K562 (cell line): ENCODE measurements around the gene NDUFV3. TPM values are rescaled to one million over a fixed set of nuclear protein-coding genes. Genes with fewer than 3 reads are reported as not detected.

Experiments used
- FOXP4 ChIP-seq: sonication (generic); formaldehyde crosslinking; IDR thresholded peaks from 2 replicates; pipeline ENCODE4 v1.8.0; 2022; ENCODE audit warnings: mild to moderate bottlenecking, missing genetic modification reagents, borderline replicate concordance
- NR3C1 ChIP-seq: sonication (generic); formaldehyde crosslinking; IDR thresholded peaks from 2 replicates; pipeline ENCODE4 v1.8.1; 2022; ENCODE audit warnings: missing genetic modification reagents
- POLR2AphosphoS2 ChIP-seq: IDR thresholded peaks from 2 replicates; pipeline ENCODE4 v1.6.1; 2012; ENCODE audit warnings: low read length, improper control_type of control experiment
- RAD51 ChIP-seq: fragments of 450-650 bp; IDR thresholded peaks from 2 replicates; pipeline ENCODE4 v1.7.1; 2016; ENCODE audit warnings: low read depth, mild to moderate bottlenecking, borderline replicate concordance
- RBBP5 ChIP-seq: fragments of 200-600 bp; sonication (generic); IDR thresholded peaks from 2 replicates; pipeline ENCODE4 v1.6.1; 2012; ENCODE audit warnings: borderline replicate concordance, mild to moderate bottlenecking, low read length, control low read depth, inconsistent platforms; ENCODE audit not compliant: insufficient read depth, poor library complexity, severe bottlenecking
- STAG1 ChIP-seq: sonication (generic); formaldehyde crosslinking; IDR thresholded peaks from 2 replicates; pipeline ENCODE4 v1.5.0; 2020; ENCODE audit warnings: missing genetic modification reagents, borderline replicate concordance
- TEAD1 ChIP-seq, 2 experiments: fragments of 450-650 bp in 1 of 2; sonication (generic) in 1 of 2; formaldehyde crosslinking; IDR thresholded peaks; 2 replicates each; pipeline versions ENCODE4 v1.4.0 to v1.8.0; 2020 to 2022; ENCODE audit warnings: mild to moderate bottlenecking in 2 of 2, missing genetic modification reagents in 1 of 2
- TFAM ChIP-seq: fragments of 250-450 bp; sonication (Bioruptor Pico); conservative IDR thresholded peaks from 2 replicates; pipeline ENCODE4 v1.5.0; 2021; ENCODE audit warnings: mild to moderate bottlenecking, moderate library complexity
- ZHX1 ChIP-seq: fragments of 150-350 bp; conservative IDR thresholded peaks from 2 replicates; pipeline ENCODE4 v1.6.1; 2014; ENCODE audit warnings: low read length
- ZNF175 ChIP-seq: fragments of 200-800 bp; sonication (Bioruptor generic); IDR thresholded peaks from 2 replicates; pipeline ENCODE4 v1.6.1; 2016; ENCODE audit warnings: low read depth, mild to moderate bottlenecking, missing genetic modification characterization, missing compliant biosample characterization
- polyA plus RNA-seq, 8 experiments: library from polyadenylated mRNA; depleted of rRNA in 4 of 8; stranded (reverse) in 5 of 8; unstranded in 3 of 8; fragments of >200 nt; fragmentation: Nextera tagmentation in 2 of 8; fragmentation: Illumina TruSeq in 1 of 8; extraction: Ambion mirVana in 2 of 8; extraction: Trizol in 1 of 8; gene quantifications; 2 replicates each; pipeline versions ENCODE4 v1.2.1 to v1.2.3, GENCODE V29; 2011 to 2014; ENCODE audit warnings: inconsistent platforms in 1 of 8, missing spikeins in 1 of 8
- total RNA-seq, 7 experiments: library from RNA; depleted of rRNA in 6 of 7; stranded (reverse); fragments of >200 nt in 6 of 7; fragmentation: Illumina TruSeq in 2 of 7; extraction: Trizol in 2 of 7; gene quantifications; 2 replicates each; pipeline versions ENCODE4 v1.2.1 to v1.2.3, GENCODE V29; 2011 to 2021; ENCODE audit warnings: low replicate concordance in 1 of 7
- TF ChIP-seq, protein P1 (sequence below): sonication (generic); IDR thresholded peaks from 2 replicates; pipeline ENCODE4 v1.6.1; 2016
- TF ChIP-seq, protein P2 (sequence below): sonication (generic); formaldehyde crosslinking; IDR thresholded peaks from 2 replicates; pipeline ENCODE4 v1.8.0; 2022; ENCODE audit warnings: missing genetic modification reagents, mild to moderate bottlenecking, borderline replicate concordance

Gene NDUFV3
- total and polyA plus RNA-seq, 9 of the 15 experiments (the other 6 are each of a cell fraction or from before 2014, with no cell fraction given) = 19.1 to 87.8 (median 74.3) TPM

DNA sequence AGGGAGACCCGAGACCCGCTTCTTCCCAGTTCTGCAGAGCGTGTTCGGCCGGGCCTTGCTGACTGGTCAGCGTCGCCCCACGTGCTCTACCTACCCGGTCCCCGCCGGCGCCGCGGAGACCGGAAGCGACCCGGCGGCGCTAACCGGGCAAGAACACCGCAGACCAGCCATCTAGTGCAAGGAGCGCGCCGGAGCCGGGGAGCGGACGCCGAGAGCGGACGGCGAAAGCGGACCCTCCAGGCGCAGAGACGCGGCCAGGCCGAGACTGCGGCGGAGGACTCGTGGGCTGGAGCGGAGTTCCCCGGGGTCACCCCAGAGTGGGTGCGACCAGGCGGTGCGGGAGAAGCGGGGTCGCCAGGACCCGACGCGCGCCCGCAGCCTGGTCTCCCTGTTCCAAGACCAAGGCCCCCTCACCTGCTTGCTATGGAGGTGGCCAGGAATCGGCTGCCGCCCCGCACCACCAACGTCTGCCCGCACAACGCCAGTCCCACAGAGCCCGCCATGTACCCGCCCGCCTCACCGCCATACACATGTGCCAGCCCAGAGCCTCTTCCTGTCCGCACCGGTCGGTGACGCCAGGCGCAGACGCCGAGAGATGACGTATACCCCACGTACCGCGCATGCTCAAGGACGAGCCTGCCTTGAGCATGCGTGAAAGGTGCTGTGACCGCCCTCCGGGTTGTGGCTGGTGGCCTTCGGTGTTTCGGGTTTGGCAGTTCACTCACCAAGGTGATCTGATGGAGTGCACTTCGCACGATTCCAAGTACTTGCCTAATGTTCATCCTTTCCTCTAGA is 13.9 kb upstream of the NDUFV3 start, which contains the start of gene WDR4 (continued):
- TF ChIP-seq, protein P1, sequence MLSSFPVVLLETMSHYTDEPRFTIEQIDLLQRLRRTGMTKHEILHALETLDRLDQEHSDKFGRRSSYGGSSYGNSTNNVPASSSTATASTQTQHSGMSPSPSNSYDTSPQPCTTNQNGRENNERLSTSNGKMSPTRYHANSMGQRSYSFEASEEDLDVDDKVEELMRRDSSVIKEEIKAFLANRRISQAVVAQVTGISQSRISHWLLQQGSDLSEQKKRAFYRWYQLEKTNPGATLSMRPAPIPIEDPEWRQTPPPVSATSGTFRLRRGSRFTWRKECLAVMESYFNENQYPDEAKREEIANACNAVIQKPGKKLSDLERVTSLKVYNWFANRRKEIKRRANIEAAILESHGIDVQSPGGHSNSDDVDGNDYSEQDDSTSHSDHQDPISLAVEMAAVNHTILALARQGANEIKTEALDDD = peak; percentile 48; the same call in 1 of the 2 replicates
- TF ChIP-seq TEAD1 (CRISPR knock-in tag; IDR thresholded peaks at IDR 0.05) (peak; percentile 4 to 42; a peak in 1 of 4 replicates), FOXP4 (CRISPR knock-in tag) (no peak; the same call in 1 of the 2 replicates), STAG1 (CRISPR knock-in tag) (0 out of 2 replicates have a peak, but pooled peaks have one; percentile 36), TFAM (no peak), POLR2AphosphoS2 (peak; percentile 93; the same call in 1 of the 2 replicates), RBBP5 (peak; percentile 96), RAD51 (peak; percentile 91), NR3C1 (CRISPR knock-in tag) (0 out of 2 replicates have a peak, but pooled peaks have one; percentile 69), ZHX1 (peak; percentile 79; the same call in 1 of the 2 replicates), ZNF175 (no peak)
- TF ChIP-seq, protein P2, sequence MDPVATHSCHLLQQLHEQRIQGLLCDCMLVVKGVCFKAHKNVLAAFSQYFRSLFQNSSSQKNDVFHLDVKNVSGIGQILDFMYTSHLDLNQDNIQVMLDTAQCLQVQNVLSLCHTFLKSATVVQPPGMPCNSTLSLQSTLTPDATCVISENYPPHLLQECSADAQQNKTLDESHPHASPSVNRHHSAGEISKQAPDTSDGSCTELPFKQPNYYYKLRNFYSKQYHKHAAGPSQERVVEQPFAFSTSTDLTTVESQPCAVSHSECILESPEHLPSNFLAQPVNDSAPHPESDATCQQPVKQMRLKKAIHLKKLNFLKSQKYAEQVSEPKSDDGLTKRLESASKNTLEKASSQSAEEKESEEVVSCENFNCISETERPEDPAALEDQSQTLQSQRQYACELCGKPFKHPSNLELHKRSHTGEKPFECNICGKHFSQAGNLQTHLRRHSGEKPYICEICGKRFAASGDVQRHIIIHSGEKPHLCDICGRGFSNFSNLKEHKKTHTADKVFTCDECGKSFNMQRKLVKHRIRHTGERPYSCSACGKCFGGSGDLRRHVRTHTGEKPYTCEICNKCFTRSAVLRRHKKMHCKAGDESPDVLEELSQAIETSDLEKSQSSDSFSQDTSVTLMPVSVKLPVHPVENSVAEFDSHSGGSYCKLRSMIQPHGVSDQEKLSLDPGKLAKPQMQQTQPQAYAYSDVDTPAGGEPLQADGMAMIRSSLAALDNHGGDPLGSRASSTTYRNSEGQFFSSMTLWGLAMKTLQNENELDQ (CRISPR knock-in tag) = 0 out of 2 replicates have a peak, but pooled peaks have one; percentile 52
